Hepatocyte (in vitro differentiated cells): Measurements from ENCODE around the gene PNPLA1. TPM values are rescaled to one million over a fixed set of nuclear protein-coding genes. Genes with fewer than 3 reads are reported as not detected.

Experiments used
- DNase-seq: peaks from one replicate; pipeline ENCODE4 v3.0.0-alpha.2; 2016; ENCODE audit warnings: low spot score
- H2AFZ ChIP-seq: fragments of 200-600 bp; sonication (generic); 2 replicates; pipeline ENCODE4 v1.6.0; 2016; ENCODE audit warnings: antibody characterized with exemption, mild to moderate bottlenecking
- H3K27ac ChIP-seq: fragments of 200-600 bp; sonication (generic); 2 replicates; pipeline ENCODE4 v1.5.1; 2016; ENCODE audit warnings: mild to moderate bottlenecking
- H3K27me3 ChIP-seq: fragments of 200-600 bp; sonication (generic); 2 replicates; pipeline ENCODE4 v1.6.1; 2016
- H3K36me3 ChIP-seq: fragments of 200-600 bp; sonication (generic); replicated peaks from 2 replicates; pipeline ENCODE4 v1.5.1; 2016; ENCODE audit warnings: low read depth; ENCODE audit not compliant: insufficient read depth
- H3K4me1 ChIP-seq: fragments of 200-600 bp; sonication (generic); 2 replicates; pipeline ENCODE4 v1.5.1; 2016; ENCODE audit warnings: mild to moderate bottlenecking, moderate library complexity; ENCODE audit not compliant: insufficient read depth
- H3K4me2 ChIP-seq: fragments of 200-600 bp; sonication (generic); 2 replicates; pipeline ENCODE4 v1.6.0; 2016
- H3K4me3 ChIP-seq: fragments of 200-600 bp; sonication (generic); 2 replicates; pipeline ENCODE4 v1.5.1; 2016; ENCODE audit warnings: mild to moderate bottlenecking
- H3K79me2 ChIP-seq: fragments of 200-600 bp; sonication (generic); 2 replicates; pipeline ENCODE4 v1.6.0; 2017; ENCODE audit warnings: mild to moderate bottlenecking
- H3K9me2 ChIP-seq: fragments of 200-600 bp; sonication (generic); replicated peaks from 2 replicates; pipeline ENCODE4 v1.6.0; 2017; ENCODE audit warnings: mild to moderate bottlenecking; ENCODE audit not compliant: insufficient read depth
- H3K9me3 ChIP-seq: fragments of 200-600 bp; sonication (generic); 2 replicates; pipeline ENCODE4 v1.5.1; 2016; ENCODE audit warnings: low read depth, mild to moderate bottlenecking
- H4K20me1 ChIP-seq: fragments of 200-600 bp; sonication (generic); 2 replicates; pipeline ENCODE4 v1.6.0; 2016; ENCODE audit warnings: mild to moderate bottlenecking; ENCODE audit not compliant: insufficient read depth, poor library complexity, severe bottlenecking
- EZH2 ChIP-seq: fragments of 200-600 bp; sonication (generic); IDR thresholded peaks from 2 replicates; pipeline ENCODE4 v1.6.1; 2016; ENCODE audit warnings: antibody characterized with exemption, mild to moderate bottlenecking, borderline replicate concordance
- EZH2phosphoT487 ChIP-seq: fragments of 200-600 bp; sonication (generic); IDR thresholded peaks from one replicate; pipeline ENCODE4 v1.6.1; 2018; ENCODE audit warnings: antibody characterized with exemption, mild to moderate bottlenecking, low read depth, moderate library complexity; ENCODE audit not compliant: unreplicated experiment, severe bottlenecking
- WGBS: methylation state at CpG from one replicate; pipeline ENCODE4 v1.1.6; 2016; ENCODE audit warnings: low lambda C conversion rate; ENCODE audit errors: missing lambda C conversion rate; 5-methylcytosine and 5-hydroxymethylcytosine counted together
- polyA plus RNA-seq: library from polyadenylated mRNA; unstranded; fragments of >200 nt; fragmentation: Nextera tagmentation; extraction: Ambion mirVana; gene quantifications from 2 replicates; pipeline ENCODE4 v1.2.1, GENCODE V29; 2016
- total RNA-seq: library from RNA; depleted of rRNA; stranded (reverse); fragments of >200 nt; gene quantifications from 2 replicates; pipeline ENCODE4 v1.2.3, GENCODE V29; 2014
- TF ChIP-seq, protein P1 (sequence below): fragments of 200-600 bp; sonication (generic); IDR thresholded peaks from 2 replicates; pipeline ENCODE4 v1.5.1; 2016; ENCODE audit warnings: antibody characterized with exemption, mild to moderate bottlenecking; ENCODE audit not compliant: poor library complexity

Gene PNPLA1
- total and polyA plus RNA-seq, 2 experiments from 2014 or later: 0.48 to 0.57 TPM

DNA sequence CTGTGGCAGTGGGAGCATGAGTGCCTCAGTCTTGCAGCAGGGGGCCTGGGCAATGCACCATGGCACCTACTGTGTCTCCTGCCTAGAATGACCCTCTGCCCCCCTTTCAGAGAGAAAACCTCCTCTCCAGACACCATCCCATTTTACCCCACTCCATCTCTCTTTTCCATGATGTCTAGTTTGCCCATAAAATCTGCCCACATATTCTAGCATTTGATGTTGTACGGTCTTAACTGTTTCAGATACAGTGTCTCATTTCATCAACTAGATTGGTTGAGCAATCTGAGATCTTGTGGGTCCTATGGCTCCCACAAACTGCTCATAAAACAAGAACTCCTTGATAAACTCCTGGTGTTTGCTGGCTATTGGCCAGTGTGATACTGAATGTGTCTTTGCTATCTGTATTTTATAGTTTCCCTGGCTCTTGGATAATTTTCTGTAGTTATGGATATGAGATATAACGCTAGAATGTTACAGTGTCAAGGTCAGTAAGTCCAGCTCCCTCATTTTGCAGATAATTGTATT lies 8.1 kb downstream of the PNPLA1 start:
- Histone ChIP-seq H3K4me3 (no peak overlapping the region), H3K9me3 (no peaks in the 10 kb centered on the region), H3K36me3 (no peaks in the 10 kb centered on the region), H3K79me2 (no peaks in the 10 kb centered on the region), H3K27me3 (no peaks in the 10 kb centered on the region), H4K20me1 (no peaks in the 10 kb centered on the region), H3K4me1 (no peaks in the 10 kb centered on the region), H2AFZ (no peak overlapping the region), H3K4me2 (no peak overlapping the region), H3K9me2 (no peaks in the 10 kb centered on the region), H3K27ac (no peak overlapping the region)
- no peak for DNase-seq
- TF ChIP-seq EZH2phosphoT487: no peak
- TF ChIP-seq, protein P1, sequence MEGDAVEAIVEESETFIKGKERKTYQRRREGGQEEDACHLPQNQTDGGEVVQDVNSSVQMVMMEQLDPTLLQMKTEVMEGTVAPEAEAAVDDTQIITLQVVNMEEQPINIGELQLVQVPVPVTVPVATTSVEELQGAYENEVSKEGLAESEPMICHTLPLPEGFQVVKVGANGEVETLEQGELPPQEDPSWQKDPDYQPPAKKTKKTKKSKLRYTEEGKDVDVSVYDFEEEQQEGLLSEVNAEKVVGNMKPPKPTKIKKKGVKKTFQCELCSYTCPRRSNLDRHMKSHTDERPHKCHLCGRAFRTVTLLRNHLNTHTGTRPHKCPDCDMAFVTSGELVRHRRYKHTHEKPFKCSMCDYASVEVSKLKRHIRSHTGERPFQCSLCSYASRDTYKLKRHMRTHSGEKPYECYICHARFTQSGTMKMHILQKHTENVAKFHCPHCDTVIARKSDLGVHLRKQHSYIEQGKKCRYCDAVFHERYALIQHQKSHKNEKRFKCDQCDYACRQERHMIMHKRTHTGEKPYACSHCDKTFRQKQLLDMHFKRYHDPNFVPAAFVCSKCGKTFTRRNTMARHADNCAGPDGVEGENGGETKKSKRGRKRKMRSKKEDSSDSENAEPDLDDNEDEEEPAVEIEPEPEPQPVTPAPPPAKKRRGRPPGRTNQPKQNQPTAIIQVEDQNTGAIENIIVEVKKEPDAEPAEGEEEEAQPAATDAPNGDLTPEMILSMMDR: no peak
- TF ChIP-seq EZH2: no peak
- WGBS: 73% methylated on average over 2 of the region's 2 CpGs

DNA sequence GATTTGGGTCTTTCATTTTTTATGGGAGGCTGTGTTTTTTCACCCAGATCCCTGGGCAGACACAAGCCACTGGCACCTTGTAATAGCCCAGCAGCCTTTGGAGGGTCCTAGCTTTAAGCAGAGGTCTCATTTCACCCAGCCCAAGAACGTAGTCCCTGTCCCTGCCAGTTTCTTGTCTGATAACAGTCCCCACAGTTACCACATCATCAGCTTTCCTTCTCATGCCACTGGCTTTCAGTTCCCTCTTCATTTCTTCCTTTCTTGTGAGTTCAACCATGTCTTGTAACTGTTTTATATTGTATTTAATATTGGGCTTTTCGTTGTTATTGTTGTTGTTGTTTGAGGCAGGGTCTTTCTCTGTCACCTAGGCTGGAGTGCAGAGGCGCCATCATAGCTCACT lies 10.6 kb downstream of the PNPLA1 start:
- H3K27ac ChIP-seq: no peak overlapping the region
- H3K4me1 ChIP-seq: no peaks in the 10 kb centered on the region
- no peak overlapping the region for H3K4me2 ChIP-seq
- TF ChIP-seq, protein P1: no peak
- no peak for DNase-seq
- no peaks in the 10 kb centered on the region for H3K36me3 ChIP-seq
- H3K27me3 ChIP-seq: peaks cover 17% of the 10 kb centered on the region
- no peaks in the 10 kb centered on the region for H3K9me2 ChIP-seq
- no peaks in the 10 kb centered on the region for H4K20me1 ChIP-seq
- H3K4me3 ChIP-seq: no peak overlapping the region
- H3K79me2 ChIP-seq: no peaks in the 10 kb centered on the region
- H3K9me3 ChIP-seq: no peaks in the 10 kb centered on the region
- WGBS: 80% methylated on average over 3 of the region's 3 CpGs
- H2AFZ ChIP-seq: no peak overlapping the region

DNA sequence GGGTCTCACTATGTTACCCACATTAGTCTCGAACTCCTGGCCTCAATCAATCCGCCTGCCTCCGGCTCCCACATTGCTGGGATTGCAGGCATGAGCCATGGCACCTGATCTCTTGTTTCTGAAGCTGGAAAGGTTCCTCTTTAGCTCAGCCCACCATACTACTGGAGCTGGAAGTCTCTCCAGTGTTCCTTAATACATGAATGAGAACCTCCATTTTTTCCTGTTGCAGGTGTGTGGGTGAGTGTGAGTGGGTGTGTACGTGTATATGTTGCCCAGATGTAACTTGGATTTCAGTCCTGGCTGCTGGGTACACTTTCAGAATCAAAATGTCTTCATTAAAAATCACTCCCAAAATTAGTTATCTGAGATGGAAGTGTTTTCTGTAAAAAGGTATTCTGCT lies 11.1 kb downstream of the PNPLA1 start:
- WGBS: 93% methylated on average over 4 of the region's 4 CpGs
- TF ChIP-seq EZH2 (no peak), EZH2phosphoT487 (no peak)
- TF ChIP-seq, protein P1: no peak
- no peaks in the 10 kb centered on the region for H3K4me1 ChIP-seq

DNA sequence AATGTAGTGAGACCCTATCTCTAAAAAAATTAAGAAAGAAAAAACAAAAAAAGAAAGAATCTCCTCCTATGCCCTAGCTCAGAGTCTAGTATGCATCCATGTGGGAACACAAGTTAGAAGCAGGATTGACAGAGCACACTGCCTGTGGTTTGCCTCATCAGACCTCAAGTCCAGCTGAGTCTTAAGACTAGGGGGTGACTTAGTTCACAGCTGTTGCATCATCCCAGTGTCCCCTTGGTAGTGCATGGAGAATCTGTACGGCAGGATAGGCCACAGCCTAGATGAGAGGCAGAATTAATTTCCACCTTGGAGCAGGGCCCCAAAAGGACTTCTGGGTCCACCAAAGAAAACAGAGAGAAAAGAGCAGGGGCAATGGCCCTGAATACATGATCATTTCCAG lies 13.7 kb downstream of the PNPLA1 start:
- H3K27me3 ChIP-seq: peaks cover 23% of the 10 kb centered on the region

More for the DNA sequence above, 11.1 kb downstream of the PNPLA1 start:
- Histone ChIP-seq H3K4me2 (no peak overlapping the region), H3K36me3 (no peaks in the 10 kb centered on the region), H4K20me1 (no peaks in the 10 kb centered on the region), H3K27ac (no peak overlapping the region), H3K9me3 (no peaks in the 10 kb centered on the region), H3K9me2 (no peaks in the 10 kb centered on the region), H2AFZ (no peak overlapping the region), H3K27me3 (peaks cover 22% of the 10 kb centered on the region), H3K4me3 (no peak overlapping the region), H3K79me2 (no peaks in the 10 kb centered on the region)
- DNase-seq: no peak

More for the DNA sequence above, 13.7 kb downstream of the PNPLA1 start:
- H3K9me2 ChIP-seq: no peaks in the 10 kb centered on the region
- TF ChIP-seq EZH2phosphoT487: no peak
- no peak for TF ChIP-seq EZH2
- TF ChIP-seq, protein P1: no peak
- H3K4me1 ChIP-seq: no peaks in the 10 kb centered on the region
- no peak overlapping the region for H3K27ac ChIP-seq
- 100% methylated on average over 1 of the region's 1 CpG for WGBS
- no peak overlapping the region for H3K4me2 ChIP-seq
- H4K20me1 ChIP-seq: no peaks in the 10 kb centered on the region
- no peaks in the 10 kb centered on the region for H3K36me3 ChIP-seq
- H3K9me3 ChIP-seq: no peaks in the 10 kb centered on the region
- no peaks in the 10 kb centered on the region for H3K79me2 ChIP-seq
- H2AFZ ChIP-seq: no peak overlapping the region
- DNase-seq: no peak
- no peak overlapping the region for H3K4me3 ChIP-seq
